ENCODE results near the gene NKAIN4.

The NKAIN4 gene

DNA sequence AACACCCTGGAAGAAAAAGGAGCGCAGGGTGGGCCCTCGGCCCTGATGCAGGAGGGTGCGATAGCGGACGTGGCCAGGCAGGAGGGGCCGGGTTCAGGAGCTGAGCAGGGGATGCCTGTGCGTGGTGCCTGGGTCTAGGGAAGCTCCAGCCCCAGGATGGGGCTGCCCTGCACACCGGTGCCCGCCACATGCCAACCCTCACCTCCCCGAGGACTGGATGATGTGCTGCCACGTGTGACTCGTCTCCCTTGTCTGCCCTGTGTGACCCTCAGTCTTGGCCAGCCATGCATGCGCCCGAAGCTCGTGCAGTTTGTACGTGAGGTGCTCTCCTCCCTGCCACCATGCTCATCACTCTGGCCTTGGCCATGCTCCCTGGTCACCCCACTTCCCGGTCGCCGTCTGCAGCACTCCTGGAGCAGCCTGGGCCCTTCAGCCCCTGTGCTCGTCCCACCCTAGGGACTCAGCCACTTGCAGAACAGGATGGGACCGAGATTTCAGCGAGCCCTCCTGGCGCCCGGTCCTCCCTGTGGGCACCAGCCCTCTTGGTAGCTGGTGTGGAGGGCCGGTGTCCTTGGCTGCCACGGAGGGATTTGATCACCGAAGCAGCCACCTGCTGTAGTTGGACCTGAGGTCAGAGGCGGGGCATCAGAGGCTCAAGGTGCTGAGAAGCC lies 34.5 kb upstream of the NKAIN4 start:
- DNase-seq: no peak

GRCh38 chr20:63287697-63288580 lies 33.7 kb upstream of the NKAIN4 start:
- no peak for DNase-seq

- DNase-seq: no peak
Measured at GRCh38 chr20:63286781-63287696, 32.8 kb upstream of the NKAIN4 start.

- no peak for DNase-seq
Measured at GRCh38 chr20:63285636-63286615, 31.7 kb upstream of the NKAIN4 start.

DNA sequence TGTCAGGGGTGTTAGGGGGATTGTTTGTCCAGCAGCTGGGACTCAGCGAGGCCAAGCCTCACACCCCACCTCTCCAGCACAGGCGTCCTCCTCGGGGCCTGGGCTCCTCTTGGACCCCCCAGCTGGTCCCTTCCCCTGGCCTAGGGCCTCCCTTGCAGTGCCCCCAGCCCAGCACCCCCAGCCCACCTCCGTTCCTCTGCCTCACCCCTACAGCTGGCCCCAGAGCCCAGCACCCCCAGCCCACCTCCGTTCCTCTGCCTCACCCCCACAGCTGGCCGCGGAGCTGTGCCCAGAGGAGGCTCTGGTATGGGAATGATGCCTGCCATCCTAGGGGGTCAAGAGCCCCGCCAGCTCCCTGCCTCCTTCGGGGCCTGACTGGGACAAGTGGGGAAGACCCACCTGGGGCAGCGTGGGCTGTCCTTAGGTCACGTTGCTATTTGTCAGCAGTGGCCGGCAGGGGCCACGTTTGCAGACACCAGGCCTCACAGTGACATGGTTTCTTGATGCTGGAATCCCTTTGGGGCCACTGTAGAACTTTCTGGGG lies 30.8 kb upstream of the NKAIN4 start:
- DNase-seq: no peak

DNA sequence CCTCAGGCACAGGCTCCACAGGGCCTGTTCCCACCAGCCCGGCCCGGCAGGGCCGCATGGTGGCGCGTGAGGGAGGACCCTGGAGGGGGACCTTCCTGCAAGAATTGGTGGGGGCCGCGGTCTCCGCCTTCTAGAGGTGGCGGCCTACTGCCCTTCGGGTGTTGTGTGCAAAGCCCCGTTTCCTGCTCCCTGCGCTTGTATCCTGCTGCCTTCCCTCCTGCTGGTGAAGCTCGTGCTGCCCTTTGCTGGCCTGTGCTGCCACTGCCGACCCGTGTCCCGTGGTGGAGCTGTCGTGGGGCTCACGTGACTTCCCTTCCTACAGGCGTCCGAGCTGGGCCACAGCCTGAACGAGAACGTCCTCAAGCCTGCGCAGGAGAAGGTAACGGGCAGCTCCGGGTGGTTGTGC lies 30.3 kb upstream of the NKAIN4 start:
- no peak for DNase-seq

GRCh38 chr20:63284083-63284440 lies 29.8 kb upstream of the NKAIN4 start:
- no peak for DNase-seq

- DNase-seq: no peak
Measured at GRCh38 chr20:63283397-63284082, 29.3 kb upstream of the NKAIN4 start.

- DNase-seq: no peak
Measured at GRCh38 chr20:63282946-63283345, 28.7 kb upstream of the NKAIN4 start.

GRCh38 chr20:63281742-63282665 lies 27.7 kb upstream of the NKAIN4 start:
- DNase-seq: no peak

DNA sequence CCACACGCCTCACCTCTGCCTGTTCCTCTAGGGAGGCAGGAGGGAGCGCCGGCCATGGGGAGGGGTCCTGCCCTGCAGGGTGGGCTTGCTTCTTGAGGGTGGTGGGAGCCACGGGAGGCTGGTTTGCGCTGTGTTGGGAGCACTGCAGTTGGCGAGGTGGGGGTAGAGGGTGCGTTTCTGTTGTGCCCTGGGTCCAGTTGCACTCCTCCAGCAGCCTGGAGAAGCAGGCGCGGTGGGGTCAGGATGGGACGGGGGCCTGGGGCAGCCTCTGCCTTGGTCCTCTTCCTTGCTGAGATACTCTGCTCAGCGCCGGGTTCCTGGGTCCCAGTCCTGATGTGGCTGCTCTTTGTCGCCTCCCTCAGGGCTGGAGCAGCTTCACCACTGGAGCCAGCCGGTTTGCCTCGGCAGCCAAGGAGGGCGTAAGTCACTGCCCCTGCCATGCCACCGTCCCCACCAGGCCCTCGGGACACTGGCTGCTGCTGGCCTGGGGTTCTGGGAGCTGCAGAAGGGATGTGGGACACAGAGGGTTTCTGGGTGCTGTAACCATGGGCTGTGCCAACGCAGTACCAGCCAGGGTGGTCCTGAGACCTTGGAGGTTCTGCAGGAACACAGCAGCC lies 26.8 kb upstream of the NKAIN4 start:
- no peak for DNase-seq

GRCh38 chr20:63280371-63280770 lies 26.1 kb upstream of the NKAIN4 start:
- DNase-seq: no peak

DNA sequence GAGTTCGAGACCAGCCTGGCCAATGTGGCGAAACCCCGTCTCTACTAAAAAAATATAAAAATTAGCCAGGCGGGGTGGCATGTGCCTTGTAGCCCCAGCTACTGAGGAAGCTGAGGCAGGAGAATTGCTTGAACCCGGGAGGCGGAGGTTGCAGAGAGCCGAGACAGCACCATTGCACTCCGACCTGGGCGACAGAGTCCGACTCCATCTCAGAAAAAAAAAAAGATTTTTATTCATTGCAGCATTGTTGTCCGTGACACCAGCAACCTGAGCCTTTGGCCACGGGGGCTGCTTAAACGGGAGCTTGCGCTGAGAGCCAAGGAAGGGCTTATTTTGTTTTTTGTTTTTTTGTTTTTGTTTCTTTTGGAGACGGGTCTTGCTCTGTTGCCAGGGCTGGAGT lies 25.7 kb upstream of the NKAIN4 start:
- no peak for DNase-seq

- DNase-seq: no peak
Measured at GRCh38 chr20:63278661-63279060, 24.4 kb upstream of the NKAIN4 start.

DNA sequence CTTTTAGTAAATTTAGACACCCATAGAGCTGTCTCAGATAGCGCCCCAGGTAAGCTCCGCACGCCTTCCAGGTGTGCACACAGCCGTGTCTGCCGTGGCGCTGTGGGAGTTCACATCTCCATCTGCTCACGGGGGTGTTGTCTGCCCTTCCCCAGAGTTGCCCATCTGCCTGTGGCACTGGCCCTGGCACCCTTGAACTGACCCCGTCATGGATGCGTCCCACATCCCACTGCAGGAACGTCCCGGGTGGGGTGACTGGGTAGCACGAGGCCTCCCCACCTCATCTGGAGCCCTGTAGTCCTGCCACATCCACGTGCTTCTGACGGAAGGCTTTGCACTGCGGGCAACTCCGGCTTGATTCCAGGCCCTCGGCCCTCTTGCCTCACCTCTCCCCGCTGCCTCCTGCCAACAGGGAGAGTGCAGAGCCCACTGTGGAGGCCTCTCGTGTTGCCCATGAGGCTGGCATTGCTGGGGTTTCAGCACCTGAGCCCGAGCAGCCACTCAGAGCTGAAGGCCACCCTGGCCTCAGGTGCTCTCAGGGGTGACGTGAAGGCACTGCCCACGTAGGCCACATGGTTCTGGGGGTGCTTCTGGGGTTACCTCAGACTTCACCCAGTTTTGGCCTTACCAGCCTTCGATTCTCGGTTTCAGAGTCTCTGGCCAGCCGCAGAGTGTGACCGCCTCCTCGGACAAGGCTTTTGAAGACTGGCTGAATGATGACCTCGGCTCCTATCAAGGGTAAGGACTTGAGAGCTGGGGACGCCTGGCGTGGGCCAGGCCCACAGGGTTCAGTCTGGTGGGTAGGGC lies 23.4 kb upstream of the NKAIN4 start:
- DNase-seq: no peak

GRCh38 chr20:63276956-63277355 lies 22.7 kb upstream of the NKAIN4 start:
- no peak for DNase-seq

DNA sequence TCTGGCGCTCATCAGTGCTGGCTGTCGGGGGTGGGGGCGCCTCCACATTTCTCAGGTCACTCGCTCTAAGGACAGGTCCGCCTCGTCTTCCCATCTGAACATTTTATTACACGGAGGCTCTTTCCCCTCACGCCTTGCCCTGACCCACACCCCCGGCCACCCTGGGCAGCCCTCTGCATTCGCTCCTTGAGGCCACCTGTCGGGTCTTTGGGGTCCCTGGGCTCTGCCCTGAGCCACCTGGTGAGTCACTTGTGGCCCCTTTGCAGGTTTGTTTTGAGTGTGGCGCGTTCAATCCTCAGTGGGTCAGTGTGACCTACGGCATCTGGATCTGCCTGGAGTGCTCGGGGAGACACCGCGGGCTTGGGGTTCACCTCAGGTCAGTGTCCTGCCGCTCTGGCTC lies 21.6 kb upstream of the NKAIN4 start:
- DNase-seq: no peak
